HG03095 (cell line): ENCODE data around the gene COL20A1.

Experiments used
- ATAC-seq: cut with Tn5 transposase; IDR thresholded peaks from one replicate; pipeline ENCODE4 v1.9.1; 2021; ENCODE audit warnings: moderate library complexity; ENCODE audit not compliant: unreplicated experiment

Gene COL20A1

GRCh38 chr20:63346131-63347080, 53.4 kb downstream of the COL20A1 start:
- ATAC-seq, result no peak

- ATAC-seq, result no peak
Observed at GRCh38 chr20:63347081-63347741, 54.2 kb downstream of the COL20A1 start.

- no peak for ATAC-seq
Observed at GRCh38 chr20:63347950-63348827, 55.2 kb downstream of the COL20A1 start.

- ATAC-seq, result no peak
Observed at GRCh38 chr20:63348828-63349515, 56.0 kb downstream of the COL20A1 start.

- no peak for ATAC-seq
Observed at GRCh38 chr20:63349516-63349895, 56.5 kb downstream of the COL20A1 start.

- no peak for ATAC-seq
Observed at GRCh38 chr20:63350196-63350595, 57.2 kb downstream of the COL20A1 start.

- no peak for ATAC-seq
Observed at GRCh38 chr20:63350597-63351325, 57.8 kb downstream of the COL20A1 start.

GRCh38 chr20:63351326-63351700, 58.3 kb downstream of the COL20A1 start:
- no peak for ATAC-seq

- no peak for ATAC-seq
Observed at GRCh38 chr20:63351811-63352591, 59.0 kb downstream of the COL20A1 start.

- ATAC-seq, result no peak
Observed at GRCh38 chr20:63352811-63353221, 59.8 kb downstream of the COL20A1 start.

GRCh38 chr20:63354636-63355350, 61.8 kb downstream of the COL20A1 start:
- no peak for ATAC-seq

GRCh38 chr20:63355781-63356295, 62.9 kb downstream of the COL20A1 start:
- no peak for ATAC-seq

- no peak for ATAC-seq
Observed at GRCh38 chr20:63356511-63356910, 63.5 kb downstream of the COL20A1 start.

GRCh38 chr20:63356931-63357879, 64.2 kb downstream of the COL20A1 start:
- no peak for ATAC-seq

- no peak for ATAC-seq
Observed at GRCh38 chr20:63357921-63358905, 65.2 kb downstream of the COL20A1 start.
